ENCODE measurements around the gene EDAR.

EDAR gene

GRCh38 chr2:108852375-108852774 lies 136.6 kb downstream of the EDAR start:
- Mint-ChIP-seq H3K36me3 (peaks cover 18% of the 10 kb centered on the region), H3K27ac (no peak overlapping the region)
- no peak for DNase-seq (ENCODE audit: low spot score in 2 of 2)

GRCh38 chr2:108847000-108847399 lies 142.0 kb downstream of the EDAR start:
- Mint-ChIP-seq H3K36me3 (peaks cover 27% of the 10 kb centered on the region), H3K4me1 (no peaks in the 10 kb centered on the region), H3K27ac (no peak overlapping the region), H3K27me3 (no peaks in the 10 kb centered on the region), H3K9me3 (no peaks in the 10 kb centered on the region), H3K4me3 (no peak overlapping the region)
- ATAC-seq (ENCODE audit: low read depth) (no peak), DNase-seq (ENCODE audit: low spot score in 2 of 2) (no peak)

More at GRCh38 chr2:108852375-108852774, 136.6 kb downstream of the EDAR start:
- Mint-ChIP-seq H3K9me3 (no peaks in the 10 kb centered on the region), H3K4me1 (no peaks in the 10 kb centered on the region), H3K27me3 (no peaks in the 10 kb centered on the region), H3K4me3 (no peak overlapping the region)
- no peak for ATAC-seq (ENCODE audit: low read depth)

GRCh38 chr2:108845923-108846322 lies 143.1 kb downstream of the EDAR start:
- no peaks in the 10 kb centered on the region for H3K27me3 Mint-ChIP-seq
- no peak overlapping the region for H3K4me3 Mint-ChIP-seq
- no peaks in the 10 kb centered on the region for H3K4me1 Mint-ChIP-seq
- H3K9me3 Mint-ChIP-seq, result peaks cover 2% of the 10 kb centered on the region
- H3K27ac Mint-ChIP-seq, result no peak overlapping the region
- DNase-seq (ENCODE audit: low spot score in 2 of 2), result no peak
- no peak for ATAC-seq (ENCODE audit: low read depth)
- peaks cover 31% of the 10 kb centered on the region for H3K36me3 Mint-ChIP-seq
